SKM-1 treated with dmso at 0.1 percent for 144 hours (cell line): Measurements from ENCODE around the gene ZNF175.

Experiments
- DNase-seq: peaks from one replicate; lab custom pipeline; 2025; ENCODE audit not compliant: unreplicated experiment; lab: John Stamatoyannopoulos, UW

The ZNF175 gene

DNA sequence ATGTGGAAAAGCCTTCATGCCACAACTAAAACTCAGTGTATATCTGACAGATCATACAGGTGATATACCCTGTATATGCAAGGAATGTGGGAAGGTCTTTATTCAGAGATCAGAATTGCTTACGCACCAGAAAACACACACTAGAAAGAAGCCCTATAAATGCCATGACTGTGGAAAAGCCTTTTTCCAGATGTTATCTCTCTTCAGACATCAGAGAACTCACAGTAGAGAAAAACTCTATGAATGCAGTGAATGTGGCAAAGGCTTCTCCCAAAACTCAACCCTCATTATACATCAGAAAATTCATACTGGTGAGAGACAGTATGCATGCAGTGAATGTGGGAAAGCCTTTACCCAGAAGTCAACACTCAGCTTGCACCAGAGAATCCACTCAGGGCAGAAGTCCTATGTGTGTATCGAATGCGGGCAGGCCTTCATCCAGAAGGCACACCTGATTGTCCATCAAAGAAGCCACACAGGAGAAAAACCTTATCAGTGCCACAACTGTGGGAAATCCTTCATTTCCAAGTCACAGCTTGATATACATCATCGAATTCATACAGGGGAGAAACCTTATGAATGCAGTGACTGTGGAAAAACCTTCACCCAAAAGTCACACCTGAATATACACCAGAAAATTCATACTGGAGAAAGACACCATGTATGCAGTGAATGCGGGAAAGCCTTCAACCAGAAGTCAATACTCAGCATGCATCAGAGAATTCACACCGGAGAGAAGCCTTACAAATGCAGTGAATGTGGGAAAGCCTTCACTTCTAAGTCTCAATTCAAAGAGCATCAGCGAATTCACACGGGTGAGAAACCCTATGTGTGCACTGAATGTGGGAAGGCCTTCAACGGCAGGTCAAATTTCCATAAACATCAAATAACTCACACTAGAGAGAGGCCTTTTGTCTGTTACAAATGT is 16.4 kb downstream of the ZNF175 start:
- no peak for DNase-seq

DNA sequence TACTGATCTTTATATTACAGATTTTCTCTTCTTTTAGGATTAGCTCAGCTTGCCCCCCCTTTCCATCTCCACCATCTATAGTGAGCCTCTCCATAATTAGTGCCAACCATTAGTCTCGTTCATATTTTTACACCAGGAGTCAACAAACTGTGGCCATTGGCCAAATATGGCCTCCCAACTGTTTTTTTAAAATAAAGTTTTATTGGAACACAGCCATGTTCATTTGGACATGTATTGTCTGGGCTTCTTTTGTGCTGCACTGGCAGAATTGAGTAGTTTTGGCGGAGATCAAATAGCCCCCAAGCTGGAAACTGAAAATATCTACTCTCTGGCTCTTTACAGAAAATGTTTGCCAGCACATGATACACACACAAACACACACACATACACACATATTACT is 18.4 kb downstream of the ZNF175 start:
- DNase-seq, result no peak

DNA sequence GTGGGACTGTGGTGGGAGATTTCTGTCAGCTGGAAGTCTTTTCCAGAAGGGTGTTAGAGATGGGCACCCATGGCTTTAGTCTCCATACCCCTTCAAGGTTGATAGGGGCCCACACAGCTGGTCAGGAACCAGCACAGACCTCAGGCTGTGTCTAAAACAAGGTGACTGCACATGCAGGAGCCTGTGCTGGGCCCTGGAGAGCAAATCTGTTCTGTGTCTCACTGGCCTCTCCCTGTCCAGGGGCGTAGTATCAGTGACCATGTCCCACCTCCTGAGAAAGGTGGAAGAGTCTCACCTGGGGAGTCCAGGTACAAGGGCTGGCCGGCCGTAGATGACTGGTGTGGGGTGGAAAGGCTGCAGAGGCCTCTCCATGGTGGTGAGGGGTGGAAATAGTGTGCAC is 19.4 kb downstream of the ZNF175 start:
- DNase-seq, result no peak

DNA sequence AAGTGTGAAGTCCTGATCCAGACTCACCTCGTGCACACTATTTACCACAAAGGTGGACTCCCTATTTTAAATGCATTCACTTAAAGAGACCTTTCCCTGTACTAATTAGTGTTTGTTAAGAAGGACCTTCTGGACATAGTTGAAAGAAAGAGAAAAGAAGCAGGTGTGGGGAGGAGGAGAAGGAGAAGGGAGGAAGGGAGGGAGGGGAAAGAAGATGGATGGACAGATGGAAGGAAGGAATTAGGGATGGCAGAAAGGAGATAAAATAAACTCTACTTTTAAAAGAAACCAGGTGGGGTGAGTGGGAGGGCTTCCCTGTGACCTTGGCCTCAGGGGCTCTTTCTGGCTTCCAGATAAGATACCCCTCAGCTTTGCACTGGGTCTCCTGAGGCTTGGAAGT is 21.4 kb downstream of the ZNF175 start:
- DNase-seq, result no peak

DNA sequence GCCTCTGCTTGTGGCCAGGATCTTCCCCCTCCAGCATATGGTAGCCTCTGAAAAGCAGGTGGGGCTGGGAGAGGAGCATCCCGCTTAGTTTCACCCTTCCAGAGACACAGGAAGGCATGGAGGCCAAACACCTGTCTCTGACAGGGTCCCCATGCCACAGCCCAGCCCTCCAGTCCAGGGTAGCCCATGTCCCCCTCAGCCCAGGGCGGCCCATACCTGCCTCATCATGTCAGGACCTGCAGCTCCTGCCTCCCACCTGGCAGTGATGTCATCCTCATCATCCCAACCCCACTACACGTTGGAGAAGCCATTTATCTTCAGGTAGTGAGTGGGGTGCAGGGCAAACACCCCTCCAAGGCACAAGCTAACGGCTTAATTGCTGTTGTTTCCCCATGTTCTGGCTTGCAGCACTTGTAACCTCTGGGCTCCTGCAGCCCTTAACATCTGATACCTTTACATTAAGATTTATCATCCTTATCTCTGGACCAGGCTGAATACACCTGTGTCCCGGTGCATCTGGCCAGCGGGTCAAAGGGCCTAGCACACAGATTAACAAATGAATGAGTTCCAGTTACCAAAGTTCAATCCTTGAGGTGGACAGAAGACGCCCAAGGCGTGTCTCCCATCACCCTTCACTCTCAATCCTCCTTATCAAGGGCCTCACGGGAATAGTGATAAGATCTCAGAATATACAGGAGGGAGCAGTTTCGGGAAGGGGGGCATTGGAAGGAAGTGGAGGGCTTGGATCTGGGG is 22.2 kb downstream of the ZNF175 start:
- DNase-seq, result no peak

DNA sequence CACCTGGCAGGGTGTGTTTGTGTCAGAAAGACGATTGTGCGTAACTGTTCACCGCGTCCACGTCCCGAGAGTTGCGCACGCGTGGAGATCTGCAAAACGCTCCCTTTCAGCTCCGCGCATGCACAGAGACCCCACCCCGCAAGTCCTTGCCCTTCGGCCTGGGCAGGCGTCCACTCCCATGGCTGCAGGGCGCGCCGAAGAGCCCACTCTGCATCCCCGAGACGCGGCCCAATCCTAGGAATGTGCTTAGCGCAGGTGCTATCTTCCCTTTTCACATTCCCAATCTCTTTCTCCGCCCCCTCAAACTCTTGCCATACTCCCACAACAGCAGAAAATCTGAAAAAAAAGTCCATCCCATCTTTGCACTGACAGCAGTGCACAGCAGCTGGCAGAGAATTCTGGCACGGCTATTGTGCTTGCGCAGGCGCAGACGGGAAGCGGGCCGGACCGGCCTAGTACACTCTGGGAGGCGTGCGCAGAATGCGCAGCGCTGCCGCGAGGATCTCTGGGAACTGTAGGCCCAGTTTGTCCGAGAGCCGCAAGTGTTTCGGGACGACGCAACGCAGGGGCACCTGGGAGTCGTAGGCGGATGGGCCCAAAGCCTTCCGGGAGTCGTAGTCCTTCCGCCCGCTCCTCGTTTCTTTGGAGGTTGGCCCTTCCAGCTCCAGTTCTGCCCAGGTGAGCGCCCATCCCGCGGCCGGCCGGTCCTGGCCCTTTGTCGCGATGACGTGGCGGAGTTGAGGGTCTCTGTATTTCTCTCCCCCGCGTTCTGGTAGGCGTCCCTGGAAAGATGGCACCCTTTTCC is 23.1 kb downstream of the ZNF175 start:
- DNase-seq, result peak; percentile 74

DNA sequence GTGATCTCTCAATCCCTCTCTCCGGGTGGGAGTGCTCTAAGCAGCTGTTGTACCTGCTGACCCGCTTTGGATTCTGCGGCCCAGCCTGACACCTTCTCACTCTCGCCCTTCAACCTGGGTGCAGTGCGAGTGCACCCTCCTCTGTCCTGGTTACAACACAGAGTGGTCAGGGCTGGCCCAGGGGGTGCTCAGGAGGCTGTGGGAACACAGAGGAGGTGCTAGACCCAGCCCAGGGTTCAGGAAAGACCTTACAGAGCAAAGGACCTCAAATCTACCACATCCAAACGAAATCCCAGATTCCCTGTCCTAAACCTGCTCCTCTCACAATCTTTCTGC is 23.7 kb downstream of the ZNF175 start:
- DNase-seq, result no peak

DNA sequence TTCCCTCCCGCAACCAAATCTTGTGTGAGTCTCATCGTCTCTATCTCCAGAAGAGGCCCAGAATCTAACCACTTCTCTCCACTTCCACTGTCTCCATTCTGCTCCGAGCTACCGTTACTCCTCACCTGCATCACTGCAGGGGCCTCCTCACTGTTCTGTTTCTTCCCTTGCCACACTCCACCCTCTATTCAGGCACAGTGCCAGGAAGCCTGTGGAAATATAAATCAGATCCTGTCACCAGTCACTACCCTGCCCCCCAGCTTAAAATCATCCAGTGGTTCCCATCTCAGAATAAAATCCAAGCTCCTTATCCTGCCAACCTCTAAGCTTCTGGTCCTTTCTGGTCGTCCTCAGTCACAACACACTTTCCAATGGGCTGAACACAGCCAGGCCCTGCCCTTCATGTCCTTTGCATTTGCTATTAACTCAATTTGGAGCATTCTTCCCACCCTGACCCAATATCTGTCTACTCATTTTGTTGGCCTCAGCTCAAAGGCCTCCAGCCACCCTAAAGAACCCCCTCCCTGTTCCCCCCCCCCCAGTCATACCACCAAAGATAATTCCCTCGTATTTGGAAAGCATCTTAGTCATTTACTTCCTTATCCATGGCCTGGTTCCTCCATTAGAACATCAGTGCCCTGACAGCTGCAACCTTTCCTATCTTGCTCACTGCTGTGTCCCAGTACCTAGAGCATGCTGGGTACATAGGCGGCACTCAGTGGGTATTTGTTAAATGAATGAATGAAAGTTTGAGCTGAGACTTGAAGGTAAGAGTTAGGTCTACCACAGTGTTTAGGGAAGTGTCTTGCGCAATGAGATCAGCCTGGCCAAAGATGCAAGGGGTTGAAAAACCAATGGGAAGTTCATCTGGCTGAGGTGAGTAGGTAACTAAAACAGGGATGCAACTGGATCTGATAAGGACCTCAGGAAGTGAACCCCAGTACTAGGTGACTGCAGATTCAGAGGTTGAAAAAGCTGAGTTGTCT is 24.4 kb downstream of the ZNF175 start:
- peak; percentile 4 for DNase-seq

DNA sequence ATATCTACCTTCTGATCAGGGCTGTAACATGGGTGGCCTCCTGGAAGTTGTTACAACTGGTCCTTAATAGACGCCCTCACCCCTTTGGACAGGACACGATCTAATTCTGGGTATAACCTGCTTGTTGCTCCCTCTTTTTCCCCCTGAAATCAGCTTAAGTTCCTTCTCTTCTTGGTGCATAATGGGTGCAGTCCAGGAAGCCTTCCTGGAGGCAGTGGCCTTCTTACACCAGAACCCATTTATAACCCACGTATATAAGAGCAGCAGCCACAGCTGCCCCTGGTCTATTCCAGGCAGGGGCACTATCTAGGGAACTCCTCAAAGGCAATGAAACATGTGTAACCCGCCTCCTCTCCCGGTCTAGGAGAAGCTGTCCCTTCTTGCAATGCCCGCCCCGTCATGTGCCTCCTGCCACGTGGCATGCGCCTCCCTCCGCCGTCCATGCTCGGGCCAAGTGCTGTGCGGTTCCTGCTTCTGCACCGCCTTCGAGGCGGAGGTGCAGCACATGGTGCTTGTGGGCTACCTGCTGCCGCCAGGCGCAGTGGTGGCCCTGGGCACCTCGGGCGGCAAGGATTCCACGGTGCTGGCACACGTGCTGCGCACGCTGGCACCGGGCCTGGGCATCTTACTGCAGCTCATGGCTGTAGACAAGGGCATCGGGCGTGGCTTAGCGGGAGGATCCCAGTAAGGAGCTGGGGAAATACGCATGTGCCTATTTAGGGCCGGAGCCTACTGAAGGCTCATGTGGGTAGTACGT is 27.3 kb downstream of the ZNF175 start:
- no peak for DNase-seq

DNA sequence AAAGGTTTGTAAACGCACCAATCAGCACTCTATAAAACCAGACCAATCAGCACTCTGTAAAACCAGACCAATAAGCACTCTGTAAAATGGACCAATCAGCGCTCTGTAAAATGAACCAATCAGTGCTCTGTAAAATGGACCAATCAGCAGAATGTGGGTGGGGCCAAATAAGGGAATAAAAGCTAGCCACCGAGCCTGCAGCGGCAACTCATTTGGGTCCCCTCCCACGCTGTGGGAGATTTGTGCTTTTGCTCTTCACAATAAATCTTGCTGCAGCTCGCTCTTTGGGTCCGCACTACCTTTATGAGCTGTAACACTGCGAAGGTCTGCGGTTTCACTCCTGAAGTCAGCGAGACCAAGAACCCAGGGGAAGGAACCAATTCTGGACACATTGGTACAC is 28.0 kb downstream of the ZNF175 start:
- DNase-seq, result no peak

DNA sequence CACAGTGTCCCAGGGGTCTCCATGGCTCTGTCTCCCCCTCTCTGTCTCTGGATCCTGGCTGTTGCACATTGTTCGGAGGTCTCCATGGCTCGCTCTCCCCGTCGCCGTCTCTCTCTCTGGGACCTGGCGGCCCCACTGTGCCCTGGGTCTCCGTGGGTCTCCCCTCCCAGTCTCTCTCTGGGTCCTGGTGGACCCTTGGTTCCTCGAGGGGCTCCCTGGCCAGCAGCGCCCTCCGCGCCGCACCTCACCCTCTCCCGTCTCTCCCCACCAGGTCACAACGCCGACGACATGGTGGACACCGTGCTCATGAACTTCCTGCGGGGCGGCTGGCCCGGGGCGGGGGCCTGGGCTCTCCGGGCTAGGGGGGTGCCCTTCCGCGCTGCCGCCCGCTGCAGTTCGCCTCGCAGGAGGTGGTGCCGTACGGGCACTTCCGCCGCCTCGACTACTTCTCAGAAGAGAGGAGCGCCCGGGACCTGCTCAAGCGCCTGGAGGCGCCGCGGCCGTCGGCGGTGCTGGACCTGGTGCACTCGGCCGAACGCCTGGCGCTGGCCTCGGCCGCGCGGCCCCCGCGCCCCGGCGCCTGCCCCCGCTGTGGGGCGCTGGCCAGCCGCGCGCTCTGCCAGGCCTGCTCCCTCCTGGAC is 30.0 kb downstream of the ZNF175 start:
- DNase-seq, result no peak

DNA sequence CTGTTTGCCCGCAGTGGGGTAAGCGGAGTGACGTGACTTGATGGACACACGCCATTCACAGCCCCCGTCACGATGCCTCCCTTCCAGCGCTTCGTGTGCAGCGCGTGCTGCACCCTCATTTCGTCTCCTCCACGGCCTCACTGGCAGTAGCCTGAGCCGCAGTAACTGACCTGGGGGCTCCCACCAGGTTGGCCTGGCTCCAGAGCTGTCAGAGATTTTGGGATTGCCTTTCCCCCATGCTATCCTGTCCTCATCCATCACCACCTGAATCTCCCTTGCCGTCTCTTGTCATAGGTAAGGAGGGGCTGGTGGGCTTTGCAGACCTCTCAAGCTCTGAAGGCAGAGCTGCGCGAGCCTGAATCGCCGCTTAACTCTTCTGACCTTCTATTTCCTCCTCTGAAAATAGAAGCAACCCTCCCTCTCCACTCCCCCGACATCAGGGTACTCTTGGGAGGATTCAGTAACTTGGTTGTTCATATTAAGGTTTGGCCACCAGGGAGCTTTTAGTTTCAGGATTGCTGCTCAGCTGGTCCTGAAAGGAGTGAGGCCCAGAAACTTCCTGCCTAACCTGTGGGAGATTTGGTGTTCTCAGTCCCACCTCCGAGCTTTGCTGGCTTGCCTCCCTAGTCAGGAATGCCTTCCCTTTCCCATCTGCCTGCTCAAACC is 31.2 kb downstream of the ZNF175 start:
- DNase-seq, result no peak

DNA sequence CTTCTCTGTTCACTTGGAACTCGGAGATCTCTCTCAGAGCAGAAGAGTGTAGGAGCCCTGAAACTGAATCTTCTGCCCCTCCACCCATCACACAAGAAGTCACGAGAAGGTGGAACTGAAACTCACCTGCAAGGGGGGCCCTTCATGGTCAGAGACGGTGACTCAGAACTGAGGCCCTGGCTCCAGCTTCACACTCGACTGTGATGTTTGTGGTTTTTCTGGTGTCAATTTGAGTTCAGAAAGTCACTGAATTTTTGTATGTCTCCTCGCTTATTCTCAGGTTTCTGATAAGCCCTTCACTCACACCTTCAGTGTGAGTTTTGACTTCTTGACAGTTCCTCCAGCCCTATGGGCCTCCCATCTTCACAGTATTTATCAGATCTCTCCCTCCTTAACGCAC is 36.0 kb downstream of the ZNF175 start:
- DNase-seq, result no peak

DNA sequence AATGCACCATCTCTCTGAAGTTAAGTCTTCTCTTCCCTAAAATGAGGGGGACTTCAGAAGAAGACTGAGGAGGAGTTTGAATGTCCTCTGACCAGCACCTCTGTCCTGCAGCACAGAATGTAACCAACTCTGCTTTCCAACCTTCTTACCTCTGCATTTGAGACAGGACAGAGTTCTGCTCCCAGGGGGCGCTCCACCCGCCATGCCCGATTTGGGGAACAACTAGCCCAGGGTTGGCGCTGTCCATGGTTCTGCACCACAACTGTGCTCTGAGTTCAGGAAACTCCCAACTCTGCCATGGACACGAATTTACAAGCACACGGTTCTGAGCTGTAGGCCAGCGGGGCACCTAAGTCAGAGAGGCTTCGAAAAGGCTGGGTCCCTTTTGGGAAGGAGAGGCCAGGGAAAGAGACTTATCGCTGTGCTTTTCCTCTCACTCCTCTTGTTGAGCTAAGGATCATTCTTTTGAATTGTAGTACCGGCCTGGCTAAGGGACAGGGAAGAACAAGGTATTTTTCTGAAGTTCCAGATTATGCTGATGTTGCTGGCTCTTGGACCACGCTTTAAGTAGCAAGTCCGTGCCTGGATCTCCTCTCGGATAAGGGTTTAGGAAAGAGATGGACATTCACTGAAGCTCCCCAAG is 37.0 kb downstream of the ZNF175 start:
- DNase-seq, result peak; percentile 31

DNA sequence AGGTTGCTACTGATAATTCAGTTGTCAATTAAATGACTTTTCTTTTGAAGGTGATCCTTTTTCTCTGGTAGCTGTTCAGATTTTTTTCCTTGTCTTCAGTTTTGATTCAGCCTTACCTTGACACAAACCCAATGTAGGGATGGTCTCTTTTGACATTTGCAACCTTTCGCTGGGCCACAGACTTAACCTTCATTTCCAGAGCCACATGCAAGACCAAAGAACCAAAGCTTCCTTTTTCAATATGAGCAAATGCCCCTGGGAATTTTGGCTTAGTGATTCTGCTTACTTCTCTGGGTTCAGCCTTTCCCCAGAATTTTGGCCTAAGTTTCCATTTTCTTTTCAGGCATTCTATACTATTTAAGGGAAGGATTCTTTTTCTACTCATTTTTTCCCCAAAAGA is 39.5 kb downstream of the ZNF175 start:
- no peak for DNase-seq

DNA sequence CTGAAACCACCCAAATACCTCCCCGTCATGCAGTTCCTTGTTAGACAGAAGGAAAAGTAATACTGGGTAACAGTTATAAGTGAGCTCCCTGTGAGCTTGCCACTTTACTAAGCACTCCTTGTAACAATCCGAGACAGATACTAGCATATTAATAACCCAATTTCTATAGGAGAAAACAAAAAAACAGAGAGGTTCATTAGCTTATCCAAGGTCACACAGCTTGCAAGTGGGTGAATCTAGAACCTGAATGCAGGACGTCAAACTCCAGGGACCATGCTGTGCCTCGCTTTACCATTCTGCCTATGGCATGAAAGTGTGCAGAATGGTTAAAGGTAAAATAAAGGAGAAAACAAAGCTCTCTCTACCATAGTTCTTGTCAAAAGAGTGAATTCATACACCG is 43.7 kb downstream of the ZNF175 start:
- no peak for DNase-seq

DNA sequence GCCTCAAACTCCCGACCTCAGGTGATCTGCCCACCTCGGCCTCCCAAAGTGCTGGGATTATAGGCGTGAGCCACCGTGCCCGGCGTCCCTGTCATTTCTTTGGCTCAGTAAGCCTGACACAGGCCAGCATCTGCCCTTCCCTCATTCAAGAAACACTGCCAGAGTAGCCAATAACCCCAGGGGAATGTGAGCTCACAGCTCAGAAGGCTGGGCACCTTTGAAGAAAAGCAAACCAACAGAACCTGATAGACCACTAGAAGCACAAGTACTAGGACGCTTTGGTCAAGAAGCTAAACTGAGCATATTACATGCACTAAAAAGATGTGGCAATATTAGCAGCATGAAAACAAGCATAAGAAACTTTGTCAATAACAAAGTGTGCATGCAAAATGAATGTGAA is 44.9 kb downstream of the ZNF175 start:
- DNase-seq, result no peak

DNA sequence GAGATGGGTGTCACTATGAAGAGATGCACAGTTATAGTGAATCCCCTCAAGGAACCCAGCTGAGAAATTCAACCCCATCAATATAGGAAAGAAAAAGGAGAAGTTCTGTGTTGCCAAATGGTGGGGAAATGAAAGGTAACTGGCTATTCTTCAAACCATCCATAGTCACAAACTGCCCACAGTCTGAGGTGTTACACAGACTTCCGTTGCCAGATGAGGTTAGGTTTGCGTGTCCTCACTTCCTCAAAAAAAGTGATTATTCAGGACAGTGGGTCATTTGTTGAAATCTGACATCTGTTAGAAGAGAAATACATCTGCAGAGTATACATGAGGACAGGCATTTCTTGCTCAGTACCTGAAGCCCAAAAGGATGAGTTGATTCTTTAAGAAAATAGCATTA is 50.1 kb downstream of the ZNF175 start:
- peak; percentile 83 for DNase-seq
